Gastrocnemius medialis (tissue), 4 donors: Measurements from ENCODE around the gene PALLD.

Experiments
- CTCF ChIP-seq, 5 experiments: fragments of 450-650 bp in 3 of 5; fragments of 200-600 bp in 2 of 5; sonication (generic) in 2 of 5; IDR thresholded peaks in 4 of 5; conservative IDR thresholded peaks in 1 of 5; 1 replicate in 4 of 5; 2 replicates in 1 of 5; pipeline ENCODE4 v1.5.1; 2016 to 2019; ENCODE audit warnings: antibody characterized with exemption in 5 of 5, mild to moderate bottlenecking in 3 of 5, moderate library complexity in 3 of 5
- POLR2A ChIP-seq, 2 donors: fragments of 450-650 bp; IDR thresholded peaks; one replicate each; pipeline ENCODE4 v1.6.1; 2017; ENCODE audit warnings: antibody characterized with exemption in 2 of 2, mild to moderate bottlenecking in 2 of 2, moderate library complexity in 2 of 2

DNA sequence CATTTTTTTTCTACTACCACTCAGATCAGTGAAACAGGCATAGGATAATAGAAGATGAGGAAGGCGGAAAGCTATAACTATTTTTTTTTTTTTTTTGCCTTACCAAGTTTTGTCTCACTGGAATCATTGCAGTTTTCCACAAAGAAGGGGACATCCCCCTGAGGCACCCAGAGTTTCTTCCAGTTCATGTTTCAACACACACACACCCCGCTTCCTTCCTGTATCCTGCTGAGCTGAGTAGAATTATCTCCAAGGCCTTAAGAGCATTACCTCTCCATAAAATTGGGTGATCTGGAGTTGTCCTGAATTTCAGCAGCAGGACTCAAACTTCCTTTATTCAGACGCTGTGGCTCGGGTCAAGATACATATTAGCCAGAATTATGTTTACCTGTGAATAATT lies 111.9 kb downstream of the PALLD start:
- TF ChIP-seq POLR2A (IDR thresholded peaks at IDR 0.05) (no peak), CTCF (IDR thresholded peaks at IDR 0.05 in 4 of 5, conservative IDR thresholded peaks at IDR 0.05 in 1 of 5) (no peak)
